ENCODE measurements around the gene ZSCAN29.

- TF ChIP-seq, protein P1, sequence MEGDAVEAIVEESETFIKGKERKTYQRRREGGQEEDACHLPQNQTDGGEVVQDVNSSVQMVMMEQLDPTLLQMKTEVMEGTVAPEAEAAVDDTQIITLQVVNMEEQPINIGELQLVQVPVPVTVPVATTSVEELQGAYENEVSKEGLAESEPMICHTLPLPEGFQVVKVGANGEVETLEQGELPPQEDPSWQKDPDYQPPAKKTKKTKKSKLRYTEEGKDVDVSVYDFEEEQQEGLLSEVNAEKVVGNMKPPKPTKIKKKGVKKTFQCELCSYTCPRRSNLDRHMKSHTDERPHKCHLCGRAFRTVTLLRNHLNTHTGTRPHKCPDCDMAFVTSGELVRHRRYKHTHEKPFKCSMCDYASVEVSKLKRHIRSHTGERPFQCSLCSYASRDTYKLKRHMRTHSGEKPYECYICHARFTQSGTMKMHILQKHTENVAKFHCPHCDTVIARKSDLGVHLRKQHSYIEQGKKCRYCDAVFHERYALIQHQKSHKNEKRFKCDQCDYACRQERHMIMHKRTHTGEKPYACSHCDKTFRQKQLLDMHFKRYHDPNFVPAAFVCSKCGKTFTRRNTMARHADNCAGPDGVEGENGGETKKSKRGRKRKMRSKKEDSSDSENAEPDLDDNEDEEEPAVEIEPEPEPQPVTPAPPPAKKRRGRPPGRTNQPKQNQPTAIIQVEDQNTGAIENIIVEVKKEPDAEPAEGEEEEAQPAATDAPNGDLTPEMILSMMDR (IDR thresholded peaks at IDR 0.05) = peak in 1 of 4 experiments; percentile 41
- TF ChIP-seq POLR2A (IDR thresholded peaks at IDR 0.05) = peak in 1 of 2 donors; percentile 19
These were observed at the start of gene ZSCAN29, which contains the start of gene TUBGCP4 for GRCh38 chr15:43370975-43371974.
